HG02981 (cell line): Measurements from ENCODE around the gene SDK2.
"Not testable (repeated sequence)": the region's sequence is repeated elsewhere in the genome, so short reads cannot be mapped to it uniquely, and the experiment has no call there.

Experiments
- ATAC-seq: cut with Tn5 transposase; IDR thresholded peaks from one replicate; pipeline ENCODE4 v1.9.1; 2021; ENCODE audit warnings: mild to moderate bottlenecking, moderate library complexity; ENCODE audit not compliant: unreplicated experiment

Gene SDK2

GRCh38 chr17:73466704-73467433 lies 177.4 kb downstream of the SDK2 start:
- ATAC-seq: no peak

- ATAC-seq: no peak
These were observed 178.4 kb downstream of the SDK2 start for GRCh38 chr17:73465953-73466230.

- no peak for ATAC-seq
These were observed 178.9 kb downstream of the SDK2 start for GRCh38 chr17:73465130-73465952.

GRCh38 chr17:73464447-73464846 lies 179.8 kb downstream of the SDK2 start:
- no peak for ATAC-seq

GRCh38 chr17:73463821-73464220 lies 180.4 kb downstream of the SDK2 start:
- ATAC-seq: no peak

GRCh38 chr17:73462823-73463222 lies 181.4 kb downstream of the SDK2 start:
- no peak for ATAC-seq

- no peak for ATAC-seq
These were observed 184.3 kb downstream of the SDK2 start for GRCh38 chr17:73459980-73460379.

GRCh38 chr17:73455767-73456166 lies 188.5 kb downstream of the SDK2 start:
- ATAC-seq: no peak

GRCh38 chr17:73455050-73455687 lies 189.1 kb downstream of the SDK2 start:
- no peak for ATAC-seq

GRCh38 chr17:73453494-73453893 lies 190.8 kb downstream of the SDK2 start:
- not testable (repeated sequence) for ATAC-seq

- ATAC-seq: no peak
These were observed 191.2 kb downstream of the SDK2 start for GRCh38 chr17:73453090-73453489.

- no peak for ATAC-seq
These were observed 192.2 kb downstream of the SDK2 start for GRCh38 chr17:73452009-73452408.

- no peak for ATAC-seq
These were observed 196.9 kb downstream of the SDK2 start for GRCh38 chr17:73447319-73447718.

GRCh38 chr17:73446617-73447016 lies 197.6 kb downstream of the SDK2 start:
- no peak for ATAC-seq

- ATAC-seq: no peak
These were observed 198.8 kb downstream of the SDK2 start for GRCh38 chr17:73445466-73445865.

GRCh38 chr17:73444021-73444420 lies 200.2 kb downstream of the SDK2 start:
- ATAC-seq: no peak

- ATAC-seq: no peak
These were observed 204.6 kb downstream of the SDK2 start for GRCh38 chr17:73439597-73439996.

GRCh38 chr17:73437826-73438225 lies 206.4 kb downstream of the SDK2 start:
- no peak for ATAC-seq

GRCh38 chr17:73436954-73437353 lies 207.3 kb downstream of the SDK2 start:
- no peak for ATAC-seq

- no peak for ATAC-seq
These were observed 208.8 kb downstream of the SDK2 start for GRCh38 chr17:73435412-73435811.

- ATAC-seq: no peak
These were observed 210.1 kb downstream of the SDK2 start for GRCh38 chr17:73434154-73434553.

- ATAC-seq: no peak
These were observed 210.7 kb downstream of the SDK2 start for GRCh38 chr17:73433501-73433900.
